ENCODE data around the gene SETX.

SETX gene

GRCh38 chr9:132238026-132238972, 116.5 kb downstream of the SETX start:
- H3K79me2 ChIP-seq (ENCODE audit: insufficient read depth, low read length), result no peaks in the 10 kb centered on the region
- no peak overlapping the region for H3K9ac ChIP-seq (ENCODE audit: low read length)

GRCh38 chr9:132237481-132237880, 117.3 kb downstream of the SETX start:
- Histone ChIP-seq H4K20me1 (ENCODE audit: insufficient read depth, low read length) (no peaks in the 10 kb centered on the region), H3K4me2 (ENCODE audit: low read length) (no peak overlapping the region), H3K4me3 (ENCODE audit: low read depth, low read length, poor library complexity, severe bottlenecking) (no peak overlapping the region), H3K79me2 (ENCODE audit: insufficient read depth, low read length) (no peaks in the 10 kb centered on the region), H3F3A (ENCODE audit: insufficient read depth, low read length) (no peaks in the 10 kb centered on the region), H3K9me3 (ENCODE audit: low read length) (no peaks in the 10 kb centered on the region), H3K4me1 (ENCODE audit: insufficient read depth, low read length, severe bottlenecking) (peaks cover 8% of the 10 kb centered on the region), H3K36me3 (ENCODE audit: insufficient read depth, low read length) (no peaks in the 10 kb centered on the region), H3K9ac (ENCODE audit: low read length) (no peak overlapping the region), H3K27me3 (ENCODE audit: insufficient read depth, low read length) (peaks cover 3% of the 10 kb centered on the region; the same call in 1 of the 2 replicates), H2AFZ (ENCODE audit: low read length) (no peak overlapping the region), H3K27ac (ENCODE audit: low read depth, low read length, poor library complexity, severe bottlenecking) (no peak overlapping the region), H3K9me2 (ENCODE audit: low read depth, low read length) (no peaks in the 10 kb centered on the region)
- no peak for TF ChIP-seq CTCF (IDR thresholded peaks at IDR 0.05; ENCODE audit: low read length)
- no peak for TF ChIP-seq EZH2 (IDR thresholded peaks at IDR 0.05; ENCODE audit: borderline replicate concordance, low read length)

More at GRCh38 chr9:132238026-132238972, 116.5 kb downstream of the SETX start:
- Histone ChIP-seq H3F3A (ENCODE audit: insufficient read depth, low read length) (no peaks in the 10 kb centered on the region), H3K4me2 (ENCODE audit: low read length) (no peak overlapping the region), H3K4me3 (ENCODE audit: low read depth, low read length, poor library complexity, severe bottlenecking) (no peak overlapping the region), H4K20me1 (ENCODE audit: insufficient read depth, low read length) (no peaks in the 10 kb centered on the region), H2AFZ (ENCODE audit: low read length) (no peak overlapping the region), H3K36me3 (ENCODE audit: insufficient read depth, low read length) (no peaks in the 10 kb centered on the region), H3K9me3 (ENCODE audit: low read length) (no peaks in the 10 kb centered on the region), H3K9me2 (ENCODE audit: low read depth, low read length) (no peaks in the 10 kb centered on the region), H3K4me1 (ENCODE audit: insufficient read depth, low read length, severe bottlenecking) (peaks cover 15% of the 10 kb centered on the region), H3K27me3 (ENCODE audit: insufficient read depth, low read length) (peaks cover 3% of the 10 kb centered on the region; the same call in 1 of the 2 replicates), H3K27ac (ENCODE audit: low read depth, low read length, poor library complexity, severe bottlenecking) (no peak overlapping the region)
- TF ChIP-seq EZH2 (IDR thresholded peaks at IDR 0.05; ENCODE audit: borderline replicate concordance, low read length) (no peak), CTCF (IDR thresholded peaks at IDR 0.05; ENCODE audit: low read length) (no peak)

- H3K79me2 ChIP-seq (ENCODE audit: insufficient read depth, low read length), result no peaks in the 10 kb centered on the region
- H3F3A ChIP-seq (ENCODE audit: insufficient read depth, low read length), result no peaks in the 10 kb centered on the region
- TF ChIP-seq CTCF (IDR thresholded peaks at IDR 0.05; ENCODE audit: low read length) (no peak), EZH2 (IDR thresholded peaks at IDR 0.05; ENCODE audit: borderline replicate concordance, low read length) (no peak)
- no peak overlapping the region for H3K9ac ChIP-seq (ENCODE audit: low read length)
- H2AFZ ChIP-seq (ENCODE audit: low read length), result no peak overlapping the region
- no peak overlapping the region for H3K4me3 ChIP-seq (ENCODE audit: low read depth, low read length, poor library complexity, severe bottlenecking)
- H3K9me2 ChIP-seq (ENCODE audit: low read depth, low read length), result no peaks in the 10 kb centered on the region
- peaks cover 3% of the 10 kb centered on the region; the same call in 1 of the 2 replicates for H3K27me3 ChIP-seq (ENCODE audit: insufficient read depth, low read length)
- H3K9me3 ChIP-seq (ENCODE audit: low read length), result no peaks in the 10 kb centered on the region
- H4K20me1 ChIP-seq (ENCODE audit: insufficient read depth, low read length), result no peaks in the 10 kb centered on the region
- no peaks in the 10 kb centered on the region for H3K36me3 ChIP-seq (ENCODE audit: insufficient read depth, low read length)
- no peak overlapping the region for H3K27ac ChIP-seq (ENCODE audit: low read depth, low read length, poor library complexity, severe bottlenecking)
- no peak overlapping the region for H3K4me2 ChIP-seq (ENCODE audit: low read length)
- peaks cover 4% of the 10 kb centered on the region for H3K4me1 ChIP-seq (ENCODE audit: insufficient read depth, low read length, severe bottlenecking)
Observed at GRCh38 chr9:132236662-132237311, 118.0 kb downstream of the SETX start.
